IMR-90 (cell line): Measurements from ENCODE around the gene SLC9A9. TPM values are rescaled to one million over a fixed set of nuclear protein-coding genes. Genes with fewer than 3 reads are reported as not detected.

Source experiments
- ATAC-seq: fragments of 200-7000 bp; cut with Tn5 transposase; 2 replicates; pipeline ENCODE4 v1.9.1; 2020; ENCODE audit warnings: low read depth, mild to moderate bottlenecking, moderate library complexity
- BruUV-seq: library from RNA; stranded (reverse); fragments of 400-500 nt; replicated peaks from 2 replicates; lab custom pipeline; 2021; lab: Mats Ljungman, UMichigan
- CTCF ChIA-PET: fragments of 300-600 bp; formaldehyde crosslinking; extraction: SDS; loops from one replicate; lab custom pipeline; 2021; ENCODE audit warnings: antibody characterized with exemption; lab: Yijun Ruan, JAX
- POLR2A ChIA-PET: fragments of 300-600 bp; sonication (Branson Sonifier 250); formaldehyde crosslinking; loops from one replicate; lab custom pipeline; 2022; ENCODE audit warnings: antibody characterized with exemption; ENCODE audit not compliant: unreplicated experiment; lab: Charles Lee
- DNase-seq: peaks from one replicate; pipeline ENCODE4 v3.0.0; 2013
- H2AFZ ChIP-seq: replicated peaks from 2 replicates; pipeline ENCODE3; 2013; ENCODE audit warnings: low read length, mild to moderate bottlenecking; ENCODE audit not compliant: poor library complexity
- H2AK5ac ChIP-seq: 2 replicates; pipeline ENCODE4 v1.6.1; 2013; ENCODE audit warnings: low read depth, low read length, inconsistent platforms
- H2AK9ac ChIP-seq: replicated peaks from 2 replicates; pipeline ENCODE3; 2013; ENCODE audit warnings: mild to moderate bottlenecking, low read depth, low read length, moderate library complexity; ENCODE audit not compliant: poor library complexity
- H2BK120ac ChIP-seq: 2 replicates; pipeline ENCODE4 v1.6.1; 2013; ENCODE audit warnings: low read depth, low read length, inconsistent platforms
- H2BK15ac ChIP-seq: 3 replicates; pipeline ENCODE4 v1.6.1; 2013; ENCODE audit warnings: low read depth, low read length, inconsistent platforms
- H2BK20ac ChIP-seq: 2 replicates; pipeline ENCODE4 v1.6.1; 2013; ENCODE audit warnings: low read depth, mild to moderate bottlenecking, inconsistent platforms, low read length, moderate library complexity
- H2BK5ac ChIP-seq: 2 replicates; pipeline ENCODE4 v1.6.1; 2013; ENCODE audit warnings: mild to moderate bottlenecking, low read depth, low read length, inconsistent platforms; ENCODE audit not compliant: poor library complexity, severe bottlenecking
- H3K14ac ChIP-seq: replicated peaks from 2 replicates; pipeline ENCODE4 v1.6.1; 2013; ENCODE audit warnings: low read depth, low read length, inconsistent platforms
- H3K18ac ChIP-seq: 2 replicates; pipeline ENCODE4 v1.6.1; 2013; ENCODE audit warnings: low read depth, low read length, control low read depth
- H3K23ac ChIP-seq: 2 replicates; pipeline ENCODE4 v1.6.1; 2013; ENCODE audit warnings: low read depth, low read length, inconsistent platforms
- H3K27ac ChIP-seq: 2 replicates; pipeline ENCODE4 v1.5.1; 2013; ENCODE audit warnings: mild to moderate bottlenecking, control low read depth, low read length; ENCODE audit not compliant: insufficient read depth
- H3K27me3 ChIP-seq: 2 replicates; pipeline ENCODE4 v1.6.1; 2013; ENCODE audit warnings: low read length; ENCODE audit not compliant: control insufficient read depth, insufficient read depth
- H3K36me3 ChIP-seq: 2 replicates; pipeline ENCODE4 v1.6.1; 2013; ENCODE audit warnings: low read length, mixed read lengths; ENCODE audit not compliant: control insufficient read depth, insufficient read depth
- H3K4ac ChIP-seq: 2 replicates; pipeline ENCODE4 v1.6.1; 2013; ENCODE audit warnings: low read depth, low read length, inconsistent platforms
- H3K4me1 ChIP-seq: 2 replicates; pipeline ENCODE4 v1.6.1; 2013; ENCODE audit warnings: low read length, mixed read lengths; ENCODE audit not compliant: control insufficient read depth, insufficient read depth
- H3K4me2 ChIP-seq: 2 replicates; pipeline ENCODE4 v1.6.1; 2013; ENCODE audit warnings: low read depth, mild to moderate bottlenecking, control low read depth, low read length, moderate library complexity
- H3K4me3 ChIP-seq: 2 replicates; pipeline ENCODE4 v1.5.1; 2013; ENCODE audit warnings: low read depth, mild to moderate bottlenecking, control low read depth, low read length, moderate library complexity; ENCODE audit not compliant: insufficient read depth
- H3K56ac ChIP-seq: 2 replicates; pipeline ENCODE4 v1.6.1; 2013; ENCODE audit warnings: low read length, inconsistent platforms; ENCODE audit not compliant: insufficient read depth; ENCODE audit errors: extremely low read depth
- H3K79me1 ChIP-seq, 2 experiments: 2 replicates each; pipeline ENCODE4 v1.6.1; 2013; ENCODE audit warnings: low read length in 2 of 2, inconsistent platforms in 1 of 2, low read depth in 1 of 2
- H3K9ac ChIP-seq: 2 replicates; pipeline ENCODE4 v1.6.1; 2013; ENCODE audit warnings: low read depth, low read length, control low read depth
- H3K9me1 ChIP-seq: 2 replicates; pipeline ENCODE4 v1.6.1; 2013; ENCODE audit warnings: low read length, inconsistent platforms; ENCODE audit not compliant: insufficient read depth
- H3K9me3 ChIP-seq: 2 replicates; pipeline ENCODE4 v1.6.1; 2013; ENCODE audit warnings: low read length; ENCODE audit not compliant: control insufficient read depth, insufficient read depth
- H4K20me1 ChIP-seq: 2 replicates; pipeline ENCODE4 v1.6.1; 2013; ENCODE audit warnings: low read length, inconsistent platforms; ENCODE audit not compliant: insufficient read depth
- H4K5ac ChIP-seq: 2 replicates; pipeline ENCODE4 v1.6.1; 2013; ENCODE audit warnings: mild to moderate bottlenecking, low read depth, low read length, control low read depth
- H4K8ac ChIP-seq, 2 experiments: 2 replicates each; pipeline ENCODE4 v1.6.1; 2013; ENCODE audit warnings: low read depth in 2 of 2, low read length in 2 of 2, control low read depth in 1 of 2, inconsistent platforms in 1 of 2
- H4K91ac ChIP-seq: 2 replicates; pipeline ENCODE4 v1.6.1; 2013; ENCODE audit warnings: low read depth, low read length, inconsistent platforms; ENCODE audit not compliant: insufficient read depth
- BHLHE40 ChIP-seq: fragments of 150-350 bp; IDR thresholded peaks from 2 replicates; pipeline ENCODE4 v1.6.1; 2016; ENCODE audit warnings: mild to moderate bottlenecking, low read depth, low read length
- CEBPB ChIP-seq: IDR thresholded peaks from 2 replicates; pipeline ENCODE4 v1.6.1; 2012; ENCODE audit warnings: low read depth, low read length, improper control_type of control experiment
- CHD1 ChIP-seq: IDR thresholded peaks from 2 replicates; pipeline ENCODE4 v1.6.1; 2012; ENCODE audit warnings: low read depth, low read length, improper control_type of control experiment
- FOS ChIP-seq: fragments of 150-350 bp; IDR thresholded peaks from 2 replicates; pipeline ENCODE4 v1.6.1; 2016; ENCODE audit warnings: low read depth, low read length
- MAFK ChIP-seq: IDR thresholded peaks from 2 replicates; pipeline ENCODE4 v1.6.1; 2012; ENCODE audit warnings: low read depth, low read length, improper control_type of control experiment
- MAZ ChIP-seq: IDR thresholded peaks from 2 replicates; pipeline ENCODE4 v1.6.1; 2012; ENCODE audit warnings: low read depth, mild to moderate bottlenecking, low read length, improper control_type of control experiment, moderate library complexity, borderline replicate concordance
- MXI1 ChIP-seq: IDR thresholded peaks from 2 replicates; pipeline ENCODE4 v1.6.1; 2012; ENCODE audit warnings: low read depth, mild to moderate bottlenecking, low read length, moderate library complexity, borderline replicate concordance
- NFE2L2 ChIP-seq: fragments of 150-350 bp; IDR thresholded peaks from 2 replicates; pipeline ENCODE4 v1.6.1; 2016; ENCODE audit warnings: low read depth, mild to moderate bottlenecking, low read length
- POLR2A ChIP-seq: IDR thresholded peaks from 2 replicates; pipeline ENCODE4 v1.6.1; 2012; ENCODE audit warnings: mild to moderate bottlenecking, low read depth, low read length
- RAD21 ChIP-seq: IDR thresholded peaks from 2 replicates; pipeline ENCODE4 v1.6.1; 2012; ENCODE audit warnings: low read length, improper control_type of control experiment
- RCOR1 ChIP-seq: IDR thresholded peaks from 2 replicates; pipeline ENCODE4 v1.6.1; 2012; ENCODE audit warnings: mild to moderate bottlenecking, low read length, improper control_type of control experiment; ENCODE audit not compliant: insufficient replicate concordance
- RFX5 ChIP-seq: IDR thresholded peaks from 2 replicates; pipeline ENCODE4 v1.8.0; 2012; ENCODE audit warnings: low read depth, mild to moderate bottlenecking, low read length, moderate library complexity
- SMC3 ChIP-seq: fragments of 150-350 bp; IDR thresholded peaks from 2 replicates; pipeline ENCODE4 v1.6.1; 2016; ENCODE audit warnings: low read depth, mild to moderate bottlenecking, antibody characterized with exemption, low read length, moderate library complexity
- USF2 ChIP-seq: fragments of 150-350 bp; IDR thresholded peaks from 2 replicates; pipeline ENCODE4 v1.6.1; 2017; ENCODE audit warnings: mild to moderate bottlenecking, antibody characterized with exemption, low read length, low read depth
- WGBS, 2 experiments: methylation state at CpG; one replicate each; pipeline versions ENCODE4 v1.1.5 to v1.1.7; 2013; ENCODE audit warnings: missing lambda C conversion rate in 2 of 2; ENCODE audit not compliant: insufficient read length in 1 of 2; ENCODE audit errors: extremely low coverage in 2 of 2; 5-methylcytosine and 5-hydroxymethylcytosine counted together
- dilution Hi-C: fragments of 300-500 bp; cut with HindIII; formaldehyde crosslinking; loops from one replicate; pipeline ENCODE4 v1.14.3; 2018; ENCODE audit warnings: low sequenced_read_pairs; ENCODE audit not compliant: unreplicated experiment
- in situ Hi-C: fragments of 300-500 bp; cut with MboI; formaldehyde crosslinking; loops from 3 replicates; pipeline ENCODE4 v1.14.3; 2019; ENCODE audit warnings: low sequenced_read_pairs, inconsistent platforms, mixed read lengths
- intact Hi-C: fragments of 100-400 bp; cut with micrococcal nuclease; formaldehyde crosslinking; loops from 2 replicates; pipeline ENCODE4 v1.10.0; 2022
- polyA plus RNA-seq, 3 experiments: library from polyadenylated mRNA; depleted of rRNA; stranded (reverse); fragments of >200 nt; gene quantifications; 2 replicates each; pipeline ENCODE4 v1.2.3, GENCODE V29; 2012; ENCODE audit warnings: low replicate concordance in 1 of 3
- total RNA-seq: library from RNA; depleted of rRNA; stranded (reverse); fragments of >200 nt; gene quantifications from 2 replicates; pipeline ENCODE4 v1.2.3, GENCODE V29; 2012
- TF ChIP-seq, protein P1 (sequence below): conservative IDR thresholded peaks from 2 replicates; pipeline ENCODE4 v1.5.1; 2012; ENCODE audit warnings: mild to moderate bottlenecking, low read depth, low read length, improper control_type of control experiment
- TF ChIP-seq, protein P2 (sequence below): fragments of 150-350 bp; IDR thresholded peaks from 2 replicates; pipeline ENCODE4 v1.6.1; 2016; ENCODE audit warnings: low read depth, mild to moderate bottlenecking, low read length, moderate library complexity, borderline replicate concordance

The SLC9A9 gene
- total and polyA plus RNA-seq, 2 of the 4 experiments (the other 2 are of a cell fraction): 1.4 to 2.3 TPM

- Histone ChIP-seq H3K4me2 (no peak overlapping the region), H3K36me3 (no peaks in the 10 kb centered on the region), H2AK5ac (no peak overlapping the region), H4K20me1 (no peaks in the 10 kb centered on the region), H3K4me3 (no peak overlapping the region), H2BK5ac (no peak overlapping the region), H2BK15ac (no peak overlapping the region), H3K9ac (no peak overlapping the region), H3K14ac (no peak overlapping the region), H2AFZ (no peak overlapping the region), H3K23ac (no peak overlapping the region), H3K4ac (no peak overlapping the region), H2BK120ac (no peak overlapping the region), H2AK9ac (no peak overlapping the region), H3K9me1 (no peaks in the 10 kb centered on the region), H3K27ac (no peak overlapping the region), H3K9me3 (no peaks in the 10 kb centered on the region), H3K4me1 (no peaks in the 10 kb centered on the region; the same call in 1 of the 2 replicates), H3K79me1 (no peaks in the 10 kb centered on the region), H4K91ac (no peak overlapping the region), H3K27me3 (no peaks in the 10 kb centered on the region), H2BK20ac (no peak overlapping the region), H3K18ac (no peak overlapping the region), H3K56ac (no peak overlapping the region), H4K8ac (no peak overlapping the region), H4K5ac (no peak overlapping the region)
- dilution Hi-C loops (no loop called here), intact Hi-C loops (no loop called here), in situ Hi-C loops (no loop called here)
- POLR2A ChIA-PET: no interaction called here
- DNase-seq (no peak), ATAC-seq (no peak)
- no TSS peak for BruUV-seq
- no CpG with 5 or more reads among the region's 3 CpGs for WGBS, 2 experiments
- CTCF ChIA-PET: interaction anchor here (0.6 to 1.0 kb wide), 3 partner anchors 14 to 250 kb away, joined by 3 to 4 read pairs (median 3); no protein-coding TSS in a partner anchor
- TF ChIP-seq MXI1 (no peak), RCOR1 (no peak), NFE2L2 (no peak), FOS (no peak), RAD21 (no peak), MAZ (no peak), BHLHE40 (no peak), RFX5 (no peak), CEBPB (no peak), CHD1 (no peak), POLR2A (no peak), MAFK (no peak), SMC3 (no peak), USF2 (no peak)
- TF ChIP-seq, protein P1, sequence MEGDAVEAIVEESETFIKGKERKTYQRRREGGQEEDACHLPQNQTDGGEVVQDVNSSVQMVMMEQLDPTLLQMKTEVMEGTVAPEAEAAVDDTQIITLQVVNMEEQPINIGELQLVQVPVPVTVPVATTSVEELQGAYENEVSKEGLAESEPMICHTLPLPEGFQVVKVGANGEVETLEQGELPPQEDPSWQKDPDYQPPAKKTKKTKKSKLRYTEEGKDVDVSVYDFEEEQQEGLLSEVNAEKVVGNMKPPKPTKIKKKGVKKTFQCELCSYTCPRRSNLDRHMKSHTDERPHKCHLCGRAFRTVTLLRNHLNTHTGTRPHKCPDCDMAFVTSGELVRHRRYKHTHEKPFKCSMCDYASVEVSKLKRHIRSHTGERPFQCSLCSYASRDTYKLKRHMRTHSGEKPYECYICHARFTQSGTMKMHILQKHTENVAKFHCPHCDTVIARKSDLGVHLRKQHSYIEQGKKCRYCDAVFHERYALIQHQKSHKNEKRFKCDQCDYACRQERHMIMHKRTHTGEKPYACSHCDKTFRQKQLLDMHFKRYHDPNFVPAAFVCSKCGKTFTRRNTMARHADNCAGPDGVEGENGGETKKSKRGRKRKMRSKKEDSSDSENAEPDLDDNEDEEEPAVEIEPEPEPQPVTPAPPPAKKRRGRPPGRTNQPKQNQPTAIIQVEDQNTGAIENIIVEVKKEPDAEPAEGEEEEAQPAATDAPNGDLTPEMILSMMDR: no peak
- TF ChIP-seq, protein P2, sequence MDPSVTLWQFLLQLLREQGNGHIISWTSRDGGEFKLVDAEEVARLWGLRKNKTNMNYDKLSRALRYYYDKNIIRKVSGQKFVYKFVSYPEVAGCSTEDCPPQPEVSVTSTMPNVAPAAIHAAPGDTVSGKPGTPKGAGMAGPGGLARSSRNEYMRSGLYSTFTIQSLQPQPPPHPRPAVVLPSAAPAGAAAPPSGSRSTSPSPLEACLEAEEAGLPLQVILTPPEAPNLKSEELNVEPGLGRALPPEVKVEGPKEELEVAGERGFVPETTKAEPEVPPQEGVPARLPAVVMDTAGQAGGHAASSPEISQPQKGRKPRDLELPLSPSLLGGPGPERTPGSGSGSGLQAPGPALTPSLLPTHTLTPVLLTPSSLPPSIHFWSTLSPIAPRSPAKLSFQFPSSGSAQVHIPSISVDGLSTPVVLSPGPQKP: no peak
Observed at GRCh38 chr3:143605233-143605950, 242.9 kb downstream of the SLC9A9 start.
